Measurements from ENCODE around the gene SHH. TPM values are rescaled to one million over a fixed set of nuclear protein-coding genes. Genes with fewer than 3 reads are reported as not detected.

Gene SHH
- polyA plus RNA-seq, 1 experiment = not detected

GRCh38 chr7:155763691-155764437 is 48.4 kb downstream of the SHH start:
- no peak overlapping the region for H3K4me3 ChIP-seq (ENCODE audit: low read depth, low read length)
- CTCF ChIA-PET = no interaction called here

GRCh38 chr7:155763122-155763521 is 49.1 kb downstream of the SHH start:
- ChIA-PET POLR2A (no interaction called here), CTCF (interaction anchor here (2.7 kb wide), 1 partner anchor 164 kb away, joined by 19 read pairs; no protein-coding TSS in a partner anchor)
- TF ChIP-seq CTCF (IDR thresholded peaks at IDR 0.05; ENCODE audit: low read depth, low read length) = no peak
- no peak for DNase-seq (ENCODE audit: low read depth, low spot score)
- Histone ChIP-seq H3K4me3 (ENCODE audit: low read depth, low read length) (no peak overlapping the region), H3K27ac (ENCODE audit: low read depth, low read length) (no peak overlapping the region), H3K27me3 (ENCODE audit: control insufficient read depth, insufficient read depth, low read length) (no peaks in the 10 kb centered on the region), H3K9me3 (ENCODE audit: control insufficient read depth, insufficient read depth, low read length) (no peaks in the 10 kb centered on the region)

More at GRCh38 chr7:155763691-155764437, 48.4 kb downstream of the SHH start:
- Histone ChIP-seq H3K27ac (ENCODE audit: low read depth, low read length) (peak overlapping the region; percentile 11), H3K9me3 (ENCODE audit: control insufficient read depth, insufficient read depth, low read length) (no peaks in the 10 kb centered on the region), H3K27me3 (ENCODE audit: control insufficient read depth, insufficient read depth, low read length) (no peaks in the 10 kb centered on the region)
- TF ChIP-seq CTCF (IDR thresholded peaks at IDR 0.05; ENCODE audit: low read depth, low read length) = no peak
- peak; percentile 6 for DNase-seq (ENCODE audit: low read depth, low spot score)
- POLR2A ChIA-PET = no interaction called here

GRCh38 chr7:155762655-155763054 is 49.6 kb downstream of the SHH start:
- CTCF ChIA-PET = interaction anchor here (2.7 kb wide), 1 partner anchor 164 kb away, joined by 19 read pairs; no protein-coding TSS in a partner anchor
- Histone ChIP-seq H3K4me3 (ENCODE audit: low read depth, low read length) (no peak overlapping the region), H3K27ac (ENCODE audit: low read depth, low read length) (no peak overlapping the region), H3K27me3 (ENCODE audit: control insufficient read depth, insufficient read depth, low read length) (no peaks in the 10 kb centered on the region), H3K9me3 (ENCODE audit: control insufficient read depth, insufficient read depth, low read length) (no peaks in the 10 kb centered on the region)
- no peak for DNase-seq (ENCODE audit: low read depth, low spot score)
- TF ChIP-seq CTCF (IDR thresholded peaks at IDR 0.05; ENCODE audit: low read depth, low read length) = no peak
- POLR2A ChIA-PET = no interaction called here

GRCh38 chr7:155762036-155762435 is 50.2 kb downstream of the SHH start:
- peak overlapping the region; percentile 31 for H3K27ac ChIP-seq (ENCODE audit: low read depth, low read length)
- no peak overlapping the region for H3K4me3 ChIP-seq (ENCODE audit: low read depth, low read length)
- no peak for DNase-seq (ENCODE audit: low read depth, low spot score)
- H3K9me3 ChIP-seq (ENCODE audit: control insufficient read depth, insufficient read depth, low read length) = no peaks in the 10 kb centered on the region
- POLR2A ChIA-PET = no interaction called here
- no peak for TF ChIP-seq CTCF (IDR thresholded peaks at IDR 0.05; ENCODE audit: low read depth, low read length)
- H3K27me3 ChIP-seq (ENCODE audit: control insufficient read depth, insufficient read depth, low read length) = no peaks in the 10 kb centered on the region
- CTCF ChIA-PET = interaction anchor here (0.6 to 2.7 kb wide), 4 partner anchors 36 to 834 kb away, joined by 3 to 19 read pairs (median 4); no protein-coding TSS in a partner anchor

GRCh38 chr7:155761162-155761561 is 51.1 kb downstream of the SHH start:
- H3K27me3 ChIP-seq (ENCODE audit: control insufficient read depth, insufficient read depth, low read length) = no peaks in the 10 kb centered on the region
- no peak overlapping the region for H3K27ac ChIP-seq (ENCODE audit: low read depth, low read length)
- ChIA-PET POLR2A (interaction anchor here (0.6 kb wide), 1 partner anchor 1046 kb away, joined by 6 read pairs; no protein-coding TSS in a partner anchor), CTCF (interaction anchor here (1.1 to 2.7 kb wide), 3 partner anchors 10 to 834 kb away, joined by 4 to 19 read pairs (median 5); no protein-coding TSS in a partner anchor)
- TF ChIP-seq CTCF (IDR thresholded peaks at IDR 0.05; ENCODE audit: low read depth, low read length) = no peak
- H3K9me3 ChIP-seq (ENCODE audit: control insufficient read depth, insufficient read depth, low read length) = no peaks in the 10 kb centered on the region
- H3K4me3 ChIP-seq (ENCODE audit: low read depth, low read length) = no peak overlapping the region
- no peak for DNase-seq (ENCODE audit: low read depth, low spot score)
